GM12865 (cell line): Measurements from ENCODE around the gene TSSC4.

Source experiments
- DNase-seq: peaks from one replicate; pipeline ENCODE4 v3.0.0; 2010; ENCODE audit warnings: low read depth
- H3K4me3 ChIP-seq: 2 replicates; pipeline ENCODE4 v1.5.1; 2011; ENCODE audit warnings: mild to moderate bottlenecking, low read depth, low read length, control low read depth
- CTCF ChIP-seq: IDR thresholded peaks from 2 replicates; pipeline ENCODE4 v1.5.1; 2011; ENCODE audit warnings: low read length, control low read depth, low read depth, inconsistent platforms; ENCODE audit not compliant: insufficient read depth; ENCODE audit errors: missing control alignments

Gene TSSC4

GRCh38 chr11:2365571-2366210, 34.9 kb upstream of the TSSC4 start:
- no peak for TF ChIP-seq CTCF
- no peak for DNase-seq
- no peak overlapping the region for H3K4me3 ChIP-seq

- TF ChIP-seq CTCF = no peak
- no peak overlapping the region for H3K4me3 ChIP-seq
- DNase-seq = no peak
Measured at GRCh38 chr11:2366276-2366675, 34.3 kb upstream of the TSSC4 start.

GRCh38 chr11:2366733-2367132, 33.8 kb upstream of the TSSC4 start:
- DNase-seq = no peak
- TF ChIP-seq CTCF = no peak
- no peak overlapping the region for H3K4me3 ChIP-seq

GRCh38 chr11:2367266-2368160, 33.0 kb upstream of the TSSC4 start:
- no peak for DNase-seq
- H3K4me3 ChIP-seq = no peak overlapping the region
- no peak for TF ChIP-seq CTCF

GRCh38 chr11:2368178-2368850, 32.2 kb upstream of the TSSC4 start:
- TF ChIP-seq CTCF = no peak
- DNase-seq = no peak
- H3K4me3 ChIP-seq = no peak overlapping the region

GRCh38 chr11:2368851-2369180, 31.7 kb upstream of the TSSC4 start:
- no peak for TF ChIP-seq CTCF
- no peak for DNase-seq

More at GRCh38 chr11:2368851-2369180, 31.7 kb upstream of the TSSC4 start:
- no peak overlapping the region for H3K4me3 ChIP-seq
